ENCODE results near the gene UBALD1. TPM values are rescaled to one million over a fixed set of nuclear protein-coding genes. Genes with fewer than 3 reads are reported as not detected.

UBALD1 gene
- total RNA-seq, 1 experiment from 2014 or later: 45.9 TPM

DNA sequence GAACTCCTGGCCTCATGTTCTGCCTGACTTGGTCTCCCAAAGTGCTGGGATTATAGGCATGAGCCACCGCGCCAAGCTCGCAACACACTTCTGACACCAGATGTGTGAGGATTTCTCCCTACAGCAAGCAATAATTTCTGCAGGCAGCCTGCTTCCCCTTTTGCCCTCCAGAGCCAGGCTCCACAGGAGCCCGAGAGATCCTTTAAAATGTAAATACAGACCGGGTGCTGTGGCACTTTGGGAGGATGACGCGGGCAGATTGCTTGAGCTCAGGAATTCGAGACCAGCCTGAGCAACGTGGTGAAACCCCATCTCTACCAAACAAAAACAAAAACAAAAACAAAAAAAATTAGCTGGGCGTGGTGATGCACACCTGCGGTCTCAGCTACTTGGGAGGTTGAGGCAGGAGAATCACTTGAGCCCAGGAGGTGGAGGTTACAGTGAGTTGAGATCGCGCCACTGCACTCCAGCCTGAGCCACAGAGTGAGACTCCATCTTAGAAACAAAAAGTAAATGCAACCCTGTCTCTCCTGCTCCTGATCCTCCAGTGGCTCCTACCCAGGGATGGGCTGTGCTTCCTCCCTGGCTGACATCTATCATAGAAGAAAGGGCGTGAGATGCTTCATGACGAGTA is 43.9 kb downstream of the UBALD1 start:
- H3K4me2 ChIP-seq (ENCODE audit: low read length): no peak overlapping the region
- ChIA-PET POLR2A (no interaction called here), CTCF (interaction anchor here (1.7 kb wide), 1 partner anchor 15 kb away, joined by 3 read pairs; no protein-coding TSS in a partner anchor)

GRCh38 chr16:4570086-4570485 is 44.6 kb downstream of the UBALD1 start:
- ChIA-PET CTCF (interaction anchor here (1.7 kb wide), 1 partner anchor 16 kb away, joined by 3 read pairs; no protein-coding TSS in a partner anchor), POLR2A (no interaction called here), RAD21 (ENCODE audit: low non-redundant PET in 1 of 2, low total read pairs in 2 of 2, uncharacterized antibody in 2 of 2, unreplicated experiment in 2 of 2) (no interaction called here)
- ATAC-seq (no peak), DNase-seq (ENCODE audit: low read depth, low spot score) (no peak)
- Histone ChIP-seq H3K9ac (ENCODE audit: low read length) (no peak overlapping the region), H3K4me2 (ENCODE audit: low read length) (no peak overlapping the region), H3K79me2 (ENCODE audit: insufficient read depth, low read length) (no peaks in the 10 kb centered on the region), H4K20me1 (ENCODE audit: insufficient read depth) (no peaks in the 10 kb centered on the region), H3K4me1 (ENCODE audit: control insufficient read depth in 1 of 2, insufficient read depth in 2 of 2, low read length in 2 of 2) (no peaks in the 10 kb centered on the region), H2AFZ (ENCODE audit: low read depth, low read length, poor library complexity, severe bottlenecking) (no peak overlapping the region), H3K27me3 (ENCODE audit: insufficient read depth, low read length) (no peaks in the 10 kb centered on the region), H3K9me3 (ENCODE audit: control insufficient read depth in 1 of 2, insufficient read depth in 1 of 2, low read depth in 1 of 2, low read length in 2 of 2) (no peaks in the 10 kb centered on the region), H3K4me3 (replicated peaks in 1 of 2; ENCODE audit: low read depth in 1 of 2, low read length in 2 of 2) (no peak overlapping the region), H3K36me3 (ENCODE audit: control insufficient read depth in 1 of 2, insufficient read depth in 2 of 2, low read length in 2 of 2) (no peaks in the 10 kb centered on the region), H3K27ac (ENCODE audit: low read depth, low read length) (no peak overlapping the region), H3K9me2 (ENCODE audit: insufficient read depth) (no peaks in the 10 kb centered on the region)
- intact Hi-C loops (cut with micrococcal nuclease): no loop called here
- no TSS peak for BruUV-seq (replicated peaks)
- TF ChIP-seq POLR2AphosphoS5 (IDR thresholded peaks at IDR 0.05; ENCODE audit: low read depth, low read length) (no peak), SIN3A (IDR thresholded peaks at IDR 0.05; ENCODE audit: low read depth) (no peak), EZH2 (IDR thresholded peaks at IDR 0.05) (no peak)
- TF ChIP-seq, protein P1, sequence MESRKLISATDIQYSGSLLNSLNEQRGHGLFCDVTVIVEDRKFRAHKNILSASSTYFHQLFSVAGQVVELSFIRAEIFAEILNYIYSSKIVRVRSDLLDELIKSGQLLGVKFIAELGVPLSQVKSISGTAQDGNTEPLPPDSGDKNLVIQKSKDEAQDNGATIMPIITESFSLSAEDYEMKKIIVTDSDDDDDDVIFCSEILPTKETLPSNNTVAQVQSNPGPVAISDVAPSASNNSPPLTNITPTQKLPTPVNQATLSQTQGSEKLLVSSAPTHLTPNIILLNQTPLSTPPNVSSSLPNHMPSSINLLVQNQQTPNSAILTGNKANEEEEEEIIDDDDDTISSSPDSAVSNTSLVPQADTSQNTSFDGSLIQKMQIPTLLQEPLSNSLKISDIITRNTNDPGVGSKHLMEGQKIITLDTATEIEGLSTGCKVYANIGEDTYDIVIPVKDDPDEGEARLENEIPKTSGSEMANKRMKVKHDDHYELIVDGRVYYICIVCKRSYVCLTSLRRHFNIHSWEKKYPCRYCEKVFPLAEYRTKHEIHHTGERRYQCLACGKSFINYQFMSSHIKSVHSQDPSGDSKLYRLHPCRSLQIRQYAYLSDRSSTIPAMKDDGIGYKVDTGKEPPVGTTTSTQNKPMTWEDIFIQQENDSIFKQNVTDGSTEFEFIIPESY (IDR thresholded peaks at IDR 0.05; ENCODE audit: extremely low read depth, insufficient replicate concordance, low read length): no peak
- TF ChIP-seq, protein P2, sequence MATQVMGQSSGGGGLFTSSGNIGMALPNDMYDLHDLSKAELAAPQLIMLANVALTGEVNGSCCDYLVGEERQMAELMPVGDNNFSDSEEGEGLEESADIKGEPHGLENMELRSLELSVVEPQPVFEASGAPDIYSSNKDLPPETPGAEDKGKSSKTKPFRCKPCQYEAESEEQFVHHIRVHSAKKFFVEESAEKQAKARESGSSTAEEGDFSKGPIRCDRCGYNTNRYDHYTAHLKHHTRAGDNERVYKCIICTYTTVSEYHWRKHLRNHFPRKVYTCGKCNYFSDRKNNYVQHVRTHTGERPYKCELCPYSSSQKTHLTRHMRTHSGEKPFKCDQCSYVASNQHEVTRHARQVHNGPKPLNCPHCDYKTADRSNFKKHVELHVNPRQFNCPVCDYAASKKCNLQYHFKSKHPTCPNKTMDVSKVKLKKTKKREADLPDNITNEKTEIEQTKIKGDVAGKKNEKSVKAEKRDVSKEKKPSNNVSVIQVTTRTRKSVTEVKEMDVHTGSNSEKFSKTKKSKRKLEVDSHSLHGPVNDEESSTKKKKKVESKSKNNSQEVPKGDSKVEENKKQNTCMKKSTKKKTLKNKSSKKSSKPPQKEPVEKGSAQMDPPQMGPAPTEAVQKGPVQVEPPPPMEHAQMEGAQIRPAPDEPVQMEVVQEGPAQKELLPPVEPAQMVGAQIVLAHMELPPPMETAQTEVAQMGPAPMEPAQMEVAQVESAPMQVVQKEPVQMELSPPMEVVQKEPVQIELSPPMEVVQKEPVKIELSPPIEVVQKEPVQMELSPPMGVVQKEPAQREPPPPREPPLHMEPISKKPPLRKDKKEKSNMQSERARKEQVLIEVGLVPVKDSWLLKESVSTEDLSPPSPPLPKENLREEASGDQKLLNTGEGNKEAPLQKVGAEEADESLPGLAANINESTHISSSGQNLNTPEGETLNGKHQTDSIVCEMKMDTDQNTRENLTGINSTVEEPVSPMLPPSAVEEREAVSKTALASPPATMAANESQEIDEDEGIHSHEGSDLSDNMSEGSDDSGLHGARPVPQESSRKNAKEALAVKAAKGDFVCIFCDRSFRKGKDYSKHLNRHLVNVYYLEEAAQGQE (IDR thresholded peaks at IDR 0.05; ENCODE audit: low read depth): no peak

More for the DNA sequence above, 43.9 kb downstream of the UBALD1 start:
- no peak overlapping the region for H2AFZ ChIP-seq (ENCODE audit: low read depth, low read length, poor library complexity, severe bottlenecking)
- BruUV-seq (replicated peaks): no TSS peak
- ATAC-seq (no peak), DNase-seq (ENCODE audit: low read depth, low spot score) (no peak)
- no peaks in the 10 kb centered on the region for H3K27me3 ChIP-seq (ENCODE audit: insufficient read depth, low read length)
- intact Hi-C loops (cut with micrococcal nuclease): no loop called here
- H3K4me1 ChIP-seq (ENCODE audit: control insufficient read depth in 1 of 2, insufficient read depth in 2 of 2, low read length in 2 of 2): no peaks in the 10 kb centered on the region
- TF ChIP-seq POLR2A (IDR thresholded peaks at IDR 0.05; ENCODE audit: borderline replicate concordance, extremely low read depth, insufficient read depth, insufficient read length) (no peak), EZH2phosphoT487 (IDR thresholded peaks at IDR 0.05; ENCODE audit: borderline replicate concordance) (no peak), YY1 (IDR thresholded peaks at IDR 0.05; ENCODE audit: extremely low read depth, insufficient replicate concordance, low read depth, low read length) (no peak), JUND (IDR thresholded peaks at IDR 0.05) (no peak), CBX3 (IDR thresholded peaks at IDR 0.05; ENCODE audit: low read depth) (no peak), SRF (IDR thresholded peaks at IDR 0.05; ENCODE audit: low read depth) (no peak), EGR1 (IDR thresholded peaks at IDR 0.05; ENCODE audit: low read depth) (no peak), CEBPB (IDR thresholded peaks at IDR 0.05; ENCODE audit: low read depth) (no peak)
- TF ChIP-seq, protein P1 (IDR thresholded peaks at IDR 0.05; ENCODE audit: extremely low read depth, insufficient replicate concordance, low read length): no peak
- H3K9me3 ChIP-seq (ENCODE audit: control insufficient read depth in 1 of 2, insufficient read depth in 1 of 2, low read depth in 1 of 2, low read length in 2 of 2): no peaks in the 10 kb centered on the region
- H3K36me3 ChIP-seq (ENCODE audit: control insufficient read depth in 1 of 2, insufficient read depth in 2 of 2, low read length in 2 of 2): no peaks in the 10 kb centered on the region
- no peak overlapping the region for H3K4me3 ChIP-seq (replicated peaks in 1 of 2; ENCODE audit: low read depth in 1 of 2, low read length in 2 of 2)
- H3K9ac ChIP-seq (ENCODE audit: low read length): no peak overlapping the region
- H3K79me2 ChIP-seq (ENCODE audit: insufficient read depth, low read length): no peaks in the 10 kb centered on the region
- H3K27ac ChIP-seq (ENCODE audit: low read depth, low read length): no peak overlapping the region
- no peaks in the 10 kb centered on the region for H4K20me1 ChIP-seq (ENCODE audit: insufficient read depth)
- no peaks in the 10 kb centered on the region for H3K9me2 ChIP-seq (ENCODE audit: insufficient read depth)
- RAD21 ChIA-PET (ENCODE audit: low non-redundant PET in 1 of 2, low total read pairs in 2 of 2, uncharacterized antibody in 2 of 2, unreplicated experiment in 2 of 2): no interaction called here

All from HCT116 (cell line).